Naive thymus-derived CD4-positive, alpha-beta T cell (primary cell): ENCODE data around the gene CSRP3. TPM values are rescaled to one million over a fixed set of nuclear protein-coding genes. Genes with fewer than 3 reads are reported as not detected.
"Not testable (repeated sequence)": the region's sequence is repeated elsewhere in the genome, so short reads cannot be mapped to it uniquely, and the experiment has no call there.

Source experiments
- ATAC-seq: fragments of 150-1000 bp; cut with Tn5 transposase; 2 replicates; pipeline ENCODE4 v1.10.0; 2021; ENCODE audit warnings: mild to moderate bottlenecking, moderate library complexity
- CTCF ChIA-PET: fragments of 350-600 bp; sonication (Branson Sonifier 250); formaldehyde crosslinking; loops from one replicate; lab custom pipeline; 2021; ENCODE audit warnings: antibody characterized with exemption; lab: Charles Lee
- POLR2A ChIA-PET: fragments of 350-600 bp; sonication (Branson Sonifier 250); formaldehyde crosslinking; loops from one replicate; lab custom pipeline; 2021; ENCODE audit warnings: antibody characterized with exemption, inconsistent platforms; lab: Charles Lee
- DNase-seq, 9 donors: peaks; one replicate each; pipeline versions ENCODE4 v3.0.0 to v3.0.0-alpha.2; 2020 to 2022; ENCODE audit warnings: mixed read lengths in 1 of 9
- H3K27ac ChIP-seq: one replicate; pipeline ENCODE4 v1.7.0; 2013; ENCODE audit warnings: mild to moderate bottlenecking, low read depth, low read length, moderate library complexity
- H3K27me3 ChIP-seq, 2 donors: one replicate each; pipeline ENCODE4 v1.7.0; 2013; ENCODE audit warnings: low read length in 2 of 2, mild to moderate bottlenecking in 2 of 2, moderate library complexity in 2 of 2; ENCODE audit not compliant: control insufficient read depth in 2 of 2, insufficient read depth in 2 of 2
- H3K36me3 ChIP-seq, 3 experiments: 1 replicate in 2 of 3; 2 replicates in 1 of 3; pipeline ENCODE4 v1.7.0; 2013; ENCODE audit warnings: low read length in 3 of 3, mild to moderate bottlenecking in 3 of 3, moderate library complexity in 1 of 3; ENCODE audit not compliant: insufficient read depth in 3 of 3, control insufficient read depth in 2 of 3
- H3K4me1 ChIP-seq, 2 donors: one replicate each; pipeline ENCODE4 v1.7.0; 2013; ENCODE audit warnings: low read length in 2 of 2, mild to moderate bottlenecking in 2 of 2, moderate library complexity in 1 of 2; ENCODE audit not compliant: control insufficient read depth in 2 of 2, insufficient read depth in 2 of 2
- H3K4me3 ChIP-seq: 2 replicates; pipeline ENCODE4 v1.7.0; 2013; ENCODE audit warnings: mild to moderate bottlenecking, low read length
- H3K9me3 ChIP-seq, 3 experiments: 1 replicate in 2 of 3; 2 replicates in 1 of 3; pipeline ENCODE4 v1.7.0; 2013; ENCODE audit warnings: low read length in 3 of 3; ENCODE audit not compliant: control insufficient read depth in 2 of 3
- H3K27ac Mint-ChIP-seq, 9 donors: one replicate each; pipeline ENCODE4 v1.8.0; 2020 to 2022; ENCODE audit warnings: mixed read lengths in 9 of 9, mild to moderate bottlenecking in 8 of 9, moderate library complexity in 5 of 9, inconsistent platforms in 2 of 9
- H3K27me3 Mint-ChIP-seq, 5 donors: one replicate each; pipeline ENCODE4 v1.8.0; 2021 to 2022; ENCODE audit warnings: mixed read lengths in 5 of 5, mild to moderate bottlenecking in 1 of 5
- H3K36me3 Mint-ChIP-seq, 5 donors: one replicate each; pipeline ENCODE4 v1.8.0; 2020 to 2022; ENCODE audit warnings: mixed read lengths in 5 of 5, mild to moderate bottlenecking in 3 of 5, inconsistent platforms in 1 of 5
- H3K4me1 Mint-ChIP-seq, 7 donors: one replicate each; pipeline ENCODE4 v1.8.0; 2020 to 2022; ENCODE audit warnings: mixed read lengths in 7 of 7, mild to moderate bottlenecking in 3 of 7, inconsistent platforms in 1 of 7
- H3K4me3 Mint-ChIP-seq, 10 donors: one replicate each; pipeline ENCODE4 v1.8.0; 2020 to 2022; ENCODE audit warnings: mild to moderate bottlenecking in 10 of 10, mixed read lengths in 10 of 10, moderate library complexity in 6 of 10, inconsistent platforms in 2 of 10
- H3K9me3 Mint-ChIP-seq, 11 donors: one replicate each; pipeline ENCODE4 v1.8.0; 2020 to 2022; ENCODE audit warnings: mixed read lengths in 11 of 11, mild to moderate bottlenecking in 4 of 11, inconsistent platforms in 1 of 11, moderate library complexity in 1 of 11
- intact Hi-C, 2 donors: fragments of 100-400 bp; cut with micrococcal nuclease; formaldehyde crosslinking; loops; one replicate each; pipeline ENCODE4 v1.15.1; 2023
- polyA plus RNA-seq, 2 donors: library from polyadenylated mRNA; unstranded; fragments of 300-500 nt; fragmentation: Illumina TruSeq; gene quantifications; one replicate each; pipeline ENCODE4 v1.2.3, GENCODE V29; 2021
- total RNA-seq, 6 experiments: library from RNA in 5 of 6; stranded (reverse) in 5 of 6; gene quantifications; 1 replicate in 5 of 6; 2 replicates in 1 of 6; pipeline ENCODE4 v1.2.3 and lab custom pipeline; 2021 to 2026

CSRP3 gene
- total and polyA plus RNA-seq, 7 experiments from 2014 or later, result not detected

DNA sequence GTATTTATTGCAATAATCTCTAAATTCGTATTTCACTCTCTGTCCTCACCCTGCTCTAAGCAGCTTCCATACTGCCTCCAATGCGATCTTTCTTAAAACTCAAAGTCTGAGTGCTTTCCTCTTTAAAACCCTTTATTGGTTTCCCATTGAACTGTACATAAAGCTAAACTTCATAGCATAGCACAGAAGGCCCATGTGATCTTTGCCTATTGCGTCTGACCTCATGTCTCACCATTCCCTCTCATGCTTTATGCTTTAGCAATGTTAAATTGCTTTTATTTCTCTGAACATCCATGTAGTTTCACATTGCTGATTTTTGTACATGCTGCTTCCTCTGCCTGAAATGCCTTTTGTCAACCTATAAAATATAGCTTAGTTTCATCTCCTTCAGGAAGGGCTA, 56.5 kb downstream of the CSRP3 start:
- Histone ChIP-seq H3K27me3 (no peaks in the 10 kb centered on the region), H3K9me3 (no peaks in the 10 kb centered on the region), H3K4me3 (no peak overlapping the region), H3K27ac (no peak overlapping the region), H3K4me1 (no peaks in the 10 kb centered on the region), H3K36me3 (peaks cover 0 to 3% (median 0%) of the 10 kb centered on the region in 3 experiments)
- H3K27me3 Mint-ChIP-seq, result no peaks in the 10 kb centered on the region
- DNase-seq, result no peak
- ATAC-seq, result no peak
- ChIA-PET POLR2A (no interaction called here), CTCF (no interaction called here)
- no peak overlapping the region for H3K27ac Mint-ChIP-seq
- intact Hi-C loops, result no loop called here
- peaks cover 0 to 2% (median 0%) of the 10 kb centered on the region in 11 donors for H3K9me3 Mint-ChIP-seq
- peaks cover 0 to 4% (median 0%) of the 10 kb centered on the region in 7 donors for H3K4me1 Mint-ChIP-seq
- no peak overlapping the region for H3K4me3 Mint-ChIP-seq
- H3K36me3 Mint-ChIP-seq, result peaks cover 0 to 39% (median 20%) of the 10 kb centered on the region in 5 donors

GRCh38 chr11:19136884-19137283, 64.9 kb downstream of the CSRP3 start:
- H3K4me1 Mint-ChIP-seq, H3K9me3 ChIP-seq, H3K27me3 ChIP-seq, POLR2A ChIA-PET, H3K27me3 Mint-ChIP-seq, H3K4me1 ChIP-seq, H3K4me3 ChIP-seq, H3K36me3 ChIP-seq, CTCF ChIA-PET, DNase-seq, H3K4me3 Mint-ChIP-seq, H3K27ac ChIP-seq, ATAC-seq, H3K27ac Mint-ChIP-seq, intact Hi-C loops: not testable (repeated sequence)
- peaks cover 13 to 32% (median 22%) of the 10 kb centered on the region in 5 donors for H3K36me3 Mint-ChIP-seq
- peaks cover 5 to 24% (median 11%) of the 10 kb centered on the region in 11 donors for H3K9me3 Mint-ChIP-seq

DNA sequence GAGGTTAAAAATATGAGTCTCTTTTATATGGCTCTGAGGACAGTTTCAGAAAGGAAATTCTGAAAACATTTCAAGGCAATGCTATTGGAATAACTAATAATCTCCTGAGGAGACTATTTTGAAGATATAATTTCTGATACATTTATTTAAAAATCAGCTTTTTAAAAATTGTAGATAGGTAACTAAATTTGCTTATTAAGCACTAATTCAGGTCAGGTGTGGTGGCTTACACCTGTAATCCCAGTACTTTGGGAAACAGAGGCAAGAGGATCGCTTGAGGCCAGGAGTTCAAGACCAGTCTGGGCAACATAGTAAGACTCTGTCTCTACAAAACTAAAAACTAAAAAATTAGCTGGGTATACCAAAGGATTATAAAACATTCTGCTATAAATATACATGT, 67.8 kb downstream of the CSRP3 start:
- Histone ChIP-seq H3K9me3 (no peaks in the 10 kb centered on the region), H3K27me3 (no peaks in the 10 kb centered on the region), H3K4me3 (no peak overlapping the region), H3K4me1 (no peaks in the 10 kb centered on the region), H3K27ac (no peak overlapping the region), H3K36me3 (no peaks in the 10 kb centered on the region)
- Mint-ChIP-seq H3K27ac (no peak overlapping the region), H3K36me3 (peaks cover 13 to 48% (median 40%) of the 10 kb centered on the region in 5 donors), H3K4me3 (no peak overlapping the region), H3K4me1 (peaks cover 0 to 5% (median 0%) of the 10 kb centered on the region in 7 donors), H3K27me3 (no peaks in the 10 kb centered on the region), H3K9me3 (peaks cover 5 to 49% (median 21%) of the 10 kb centered on the region in 11 donors)
- POLR2A ChIA-PET, result no interaction called here
- intact Hi-C loops, result no loop called here
- CTCF ChIA-PET, result no interaction called here
- no peak for ATAC-seq
- no peak for DNase-seq

Other genes with a start within 250 kb of the CSRP3 start
- under 1 TPM in 1 of 5 experiments, not detected in 4; 0.17 TPM for gene MRGPRX2, start 141.3 kb downstream of the CSRP3 start, total RNA-seq
- gene MRGPRX2, start 141.3 kb downstream of the CSRP3 start, polyA plus RNA-seq, result not detected
- gene ZDHHC13, start 84.8 kb downstream of the CSRP3 start, total RNA-seq, result 10 to 100 TPM in 4 of 5 experiments, 1 to 10 TPM in 1; 9.3 to 21.3 (median 14.2) TPM
- 1 to 10 TPM; 6.8 to 9.6 TPM for gene ZDHHC13, start 84.8 kb downstream of the CSRP3 start, polyA plus RNA-seq
- gene E2F8, start 39.0 kb upstream of the CSRP3 start, total RNA-seq, result 10 to 100 TPM in 1 of 5 experiments, under 1 TPM in 1, not detected in 3; 0.17 to 25.4 TPM
- not detected for gene E2F8, start 39.0 kb upstream of the CSRP3 start, polyA plus RNA-seq